K562 (cell line): ENCODE results near the gene SBK3. TPM values are rescaled to one million over a fixed set of nuclear protein-coding genes. Genes with fewer than 3 reads are reported as not detected.

Experiments used
- ARID2 ChIP-seq: fragments of 450-650 bp; IDR thresholded peaks from 2 replicates; pipeline ENCODE4 v1.6.1; 2017; ENCODE audit warnings: antibody characterized with exemption, mild to moderate bottlenecking
- CBX3 ChIP-seq, 2 experiments: IDR thresholded peaks; 1 replicate in 1 of 2; 2 replicates in 1 of 2; pipeline ENCODE4 v1.6.1; 2012; ENCODE audit warnings: inconsistent platforms in 2 of 2, low read length in 2 of 2, borderline replicate concordance in 1 of 2, control low read depth in 1 of 2
- CHD7 ChIP-seq: fragments of 200-600 bp; sonication (generic); IDR thresholded peaks from one replicate; pipeline ENCODE4 v1.6.1; 2012; ENCODE audit warnings: mild to moderate bottlenecking, low read depth, low read length, inconsistent platforms
- PHB2 ChIP-seq: fragments of 450-650 bp; IDR thresholded peaks from 2 replicates; pipeline ENCODE4 v1.6.1; 2017; ENCODE audit warnings: low read depth
- ZKSCAN8 ChIP-seq: fragments of 200-800 bp; sonication (Bioruptor generic); IDR thresholded peaks from 2 replicates; pipeline ENCODE4 v1.6.1; 2016; ENCODE audit warnings: missing genetic modification characterization, missing compliant biosample characterization
- polyA plus RNA-seq, 8 experiments: library from polyadenylated mRNA; depleted of rRNA in 4 of 8; stranded (reverse) in 5 of 8; unstranded in 3 of 8; fragments of >200 nt; fragmentation: Nextera tagmentation in 2 of 8; fragmentation: Illumina TruSeq in 1 of 8; extraction: Ambion mirVana in 2 of 8; extraction: Trizol in 1 of 8; gene quantifications; 2 replicates each; pipeline versions ENCODE4 v1.2.1 to v1.2.3, GENCODE V29; 2011 to 2014; ENCODE audit warnings: inconsistent platforms in 1 of 8, missing spikeins in 1 of 8
- total RNA-seq, 7 experiments: library from RNA; depleted of rRNA in 6 of 7; stranded (reverse); fragments of >200 nt in 6 of 7; fragmentation: Illumina TruSeq in 2 of 7; extraction: Trizol in 2 of 7; gene quantifications; 2 replicates each; pipeline versions ENCODE4 v1.2.1 to v1.2.3, GENCODE V29; 2011 to 2021; ENCODE audit warnings: low replicate concordance in 1 of 7

Gene SBK3
- total and polyA plus RNA-seq, 9 of the 15 experiments (the other 6 are each of a cell fraction or from before 2014, with no cell fraction given) = 0.11 to 0.43 (median 0.13) TPM; not detected in 6

GRCh38 chr19:55559684-55560083, 14.3 kb upstream of the SBK3 start (continued):
- TF ChIP-seq CHD7 = no peak
- TF ChIP-seq ZKSCAN8 = no peak
- no peak for TF ChIP-seq CBX3 (IDR thresholded peaks at IDR 0.05; ENCODE audit: borderline replicate concordance in 1 of 2, low read length in 2 of 2)
- no peak for TF ChIP-seq ARID2
- TF ChIP-seq PHB2 = no peak
